NCI-H1105 treated with DMSO at 0.1 percent for 48 hours (cell line): ENCODE measurements around the gene PLCB1.

ENCODE experiments used
- DNase-seq: peaks from one replicate; lab custom pipeline; 2025; lab: John Stamatoyannopoulos, UW

PLCB1 gene

DNA sequence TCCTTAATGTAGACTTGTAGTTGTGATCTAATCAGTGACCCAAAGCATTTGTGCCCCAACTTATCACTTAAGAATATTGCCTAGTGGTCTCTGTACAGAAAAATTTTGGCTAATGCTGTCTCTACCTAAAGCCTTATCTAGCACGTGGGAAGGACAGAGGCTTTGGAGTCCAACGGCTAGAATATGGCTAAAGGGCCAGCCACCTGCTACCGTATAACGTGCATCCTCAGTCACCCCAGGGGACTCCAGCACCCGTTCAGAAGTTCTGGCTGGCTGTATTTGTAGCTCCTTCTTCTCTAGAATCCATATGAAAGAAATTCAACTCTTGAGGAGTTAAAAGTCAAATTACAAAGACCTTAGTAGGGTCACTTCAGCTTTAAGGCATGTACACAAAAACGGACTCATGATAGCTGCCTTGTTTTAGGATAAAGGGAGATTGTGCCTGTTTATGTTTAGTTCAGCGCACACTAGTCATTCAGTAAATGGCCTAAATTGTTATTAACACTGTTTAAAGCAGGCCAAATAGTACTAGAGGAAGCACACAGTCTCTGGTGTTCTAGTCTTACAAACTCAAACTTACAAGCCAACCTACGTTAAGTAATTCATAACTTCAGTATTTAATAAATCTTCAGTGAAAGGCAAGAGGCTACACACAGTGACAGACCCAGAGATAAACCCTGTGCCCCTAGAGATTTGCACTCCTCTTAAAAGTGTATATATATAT, 529.3 kb downstream of the PLCB1 start:
- DNase-seq = peak; percentile 36

DNA sequence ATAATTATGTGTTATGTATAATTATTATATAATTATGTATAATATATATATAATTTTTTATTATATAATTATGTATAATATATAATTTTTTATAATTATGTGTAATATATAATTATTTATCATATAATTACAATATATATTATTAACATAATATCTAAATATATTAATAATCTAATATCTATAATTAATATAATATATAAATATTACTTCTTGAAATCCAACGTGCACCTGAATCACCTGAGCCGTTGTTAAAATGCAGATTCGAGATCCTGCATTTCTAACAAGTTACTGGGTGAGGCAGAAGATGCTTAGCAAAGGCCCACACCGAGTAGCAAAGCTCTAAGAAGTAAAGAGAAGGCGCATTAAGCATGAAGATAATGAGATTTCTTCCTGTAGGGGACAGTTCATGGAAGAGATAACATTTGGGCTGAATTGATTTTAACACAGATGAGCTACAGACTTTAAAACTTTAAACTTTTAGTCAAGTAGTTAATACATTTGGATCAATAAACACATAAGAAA, 530.4 kb downstream of the PLCB1 start:
- no peak for DNase-seq

DNA sequence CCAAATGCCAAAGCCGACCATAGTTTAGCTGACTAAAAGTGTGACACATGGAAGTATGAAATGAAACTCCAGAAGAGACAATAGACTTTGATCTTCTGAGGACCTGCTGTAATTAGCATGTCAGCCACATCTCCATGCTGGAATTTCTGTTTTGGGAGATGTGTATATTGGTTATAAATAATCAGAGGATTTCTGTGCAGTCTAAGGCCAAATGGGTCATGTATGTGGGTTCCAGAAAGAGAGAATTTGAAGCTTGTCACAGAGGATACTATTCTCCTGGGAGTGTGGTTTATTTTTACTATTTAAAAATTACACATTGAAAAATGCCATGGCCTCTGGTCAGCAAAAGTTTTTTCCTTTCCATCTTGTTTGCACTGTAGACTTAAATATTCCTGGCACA, 531.4 kb downstream of the PLCB1 start:
- no peak for DNase-seq

DNA sequence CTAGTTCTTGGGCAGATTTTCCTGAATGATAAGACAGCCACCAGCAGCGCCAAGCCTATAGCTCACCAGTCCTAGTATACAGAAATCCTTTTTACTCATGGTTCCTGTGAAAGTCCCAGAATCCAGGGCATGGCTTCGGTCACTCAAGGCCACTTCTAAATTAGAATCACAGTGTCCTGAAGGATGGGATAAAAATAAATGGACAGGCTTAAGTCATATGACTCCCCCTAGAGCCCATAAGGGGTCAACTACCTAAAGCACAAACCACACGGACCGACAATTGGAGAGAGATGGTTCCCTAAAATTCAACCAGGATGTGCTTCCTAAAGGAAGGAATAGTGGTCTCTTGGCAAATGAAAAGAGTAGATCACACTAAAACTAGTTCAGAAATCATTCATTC, 532.7 kb downstream of the PLCB1 start:
- DNase-seq = no peak

DNA sequence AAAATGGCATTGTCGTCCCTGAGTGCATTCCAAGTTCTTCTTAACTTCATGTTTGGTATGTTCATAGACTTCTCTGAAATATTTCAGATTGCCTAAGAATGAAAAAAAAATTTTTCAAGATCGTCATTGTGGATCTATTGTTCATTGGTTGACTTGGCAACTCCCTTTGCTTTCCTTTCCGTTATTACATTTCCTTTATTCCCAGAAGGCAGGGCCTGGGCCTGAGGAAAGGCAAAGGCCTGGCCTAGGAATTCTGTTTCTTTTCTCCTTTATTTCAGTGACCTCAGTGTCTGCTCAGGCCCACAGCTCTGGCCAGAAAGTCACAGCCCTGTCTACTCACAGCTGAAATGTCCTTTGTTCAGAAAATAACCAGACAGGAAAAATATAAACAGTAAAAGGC, 535.2 kb downstream of the PLCB1 start:
- no peak for DNase-seq

DNA sequence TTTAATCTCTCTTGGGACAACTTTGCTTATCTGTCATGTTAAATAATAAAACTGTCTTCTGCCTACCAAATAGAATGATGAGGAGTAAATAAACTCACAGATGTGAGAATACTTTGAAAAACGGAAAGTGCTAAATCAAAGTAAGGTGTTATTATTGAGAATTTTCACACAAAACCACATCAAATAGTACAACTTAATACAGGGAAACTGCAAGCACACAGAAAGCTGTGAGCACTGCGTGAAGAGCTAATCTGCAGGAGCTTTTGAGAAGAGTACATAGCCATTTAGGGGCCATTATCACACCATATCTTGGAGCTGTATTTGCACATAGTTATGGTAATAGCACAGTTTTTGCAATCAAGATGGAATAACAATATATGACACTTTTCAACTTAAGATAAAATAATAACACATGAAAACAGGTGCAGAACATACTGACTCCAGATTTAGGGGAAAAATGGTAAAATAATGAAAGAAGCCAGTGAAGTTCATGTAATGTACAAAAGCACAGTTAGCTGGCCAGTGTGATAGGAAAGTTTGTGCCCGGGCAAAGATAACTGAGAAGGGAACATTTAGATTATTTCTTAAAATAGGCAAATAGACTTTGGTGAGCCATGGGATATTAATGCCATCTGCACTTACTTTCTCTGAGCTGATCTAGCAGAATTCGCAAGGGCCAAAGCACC, 538.3 kb downstream of the PLCB1 start:
- DNase-seq = no peak

DNA sequence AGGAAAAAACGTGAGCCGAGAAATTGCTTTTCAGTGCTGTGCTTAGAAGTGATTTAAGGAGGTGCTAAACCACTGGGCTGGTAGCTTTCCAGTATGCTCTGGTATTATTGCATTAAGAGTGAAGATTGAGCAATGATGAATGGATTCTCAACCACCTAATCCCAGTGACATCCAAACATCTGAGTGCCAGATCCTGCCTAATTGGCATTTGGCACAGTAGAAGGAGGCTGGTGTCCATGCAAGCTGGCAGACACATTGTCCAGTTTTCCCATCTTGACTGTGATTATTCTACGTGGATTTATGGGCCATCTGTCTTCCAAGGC, 538.8 kb downstream of the PLCB1 start:
- DNase-seq = no peak

DNA sequence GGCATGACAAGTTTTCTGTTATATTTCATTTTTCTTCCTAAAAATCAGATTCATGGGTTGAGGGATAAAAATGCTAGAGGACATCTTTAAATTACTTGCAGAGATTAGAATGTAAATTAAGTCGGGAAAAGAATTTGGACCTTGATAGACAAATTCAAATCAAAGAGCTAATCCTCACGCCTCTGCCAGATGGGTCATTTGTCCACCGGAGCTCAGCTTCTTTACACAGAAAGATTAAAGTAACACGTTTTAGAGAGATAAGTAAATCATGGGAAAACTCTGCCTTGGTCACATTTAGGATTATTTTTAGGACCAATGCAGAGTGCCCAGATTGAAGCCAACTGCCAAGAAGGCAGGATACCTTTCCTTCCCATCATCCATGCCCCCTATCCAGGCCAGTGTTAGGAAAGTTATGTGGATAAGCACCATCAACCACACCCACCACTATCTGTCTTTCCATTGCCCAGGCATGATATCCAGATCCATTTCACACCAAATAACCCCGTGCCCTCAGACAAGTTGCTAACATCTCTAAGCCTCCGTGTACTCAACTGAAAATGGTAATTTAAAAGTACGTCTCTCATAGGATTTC, 539.4 kb downstream of the PLCB1 start:
- DNase-seq = no peak

DNA sequence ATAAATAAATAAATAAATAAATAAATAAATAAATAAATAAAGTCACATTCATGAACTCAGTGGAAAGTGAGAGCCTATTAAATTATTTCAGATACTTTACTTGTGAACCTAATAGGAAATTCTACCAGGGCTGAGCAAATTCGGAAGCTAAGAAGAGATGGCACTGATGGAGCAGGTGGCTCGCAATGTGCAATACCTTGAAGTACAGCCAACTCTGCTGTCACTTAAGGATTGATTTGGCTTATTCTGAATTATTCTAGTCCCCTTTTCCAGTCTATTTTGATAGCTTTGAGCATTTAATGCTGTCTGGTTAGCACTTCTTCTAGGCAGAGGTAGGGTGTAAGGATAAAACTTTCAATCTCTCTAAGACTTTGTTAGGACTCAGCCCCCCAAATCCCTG, 541.0 kb downstream of the PLCB1 start:
- no peak for DNase-seq

DNA sequence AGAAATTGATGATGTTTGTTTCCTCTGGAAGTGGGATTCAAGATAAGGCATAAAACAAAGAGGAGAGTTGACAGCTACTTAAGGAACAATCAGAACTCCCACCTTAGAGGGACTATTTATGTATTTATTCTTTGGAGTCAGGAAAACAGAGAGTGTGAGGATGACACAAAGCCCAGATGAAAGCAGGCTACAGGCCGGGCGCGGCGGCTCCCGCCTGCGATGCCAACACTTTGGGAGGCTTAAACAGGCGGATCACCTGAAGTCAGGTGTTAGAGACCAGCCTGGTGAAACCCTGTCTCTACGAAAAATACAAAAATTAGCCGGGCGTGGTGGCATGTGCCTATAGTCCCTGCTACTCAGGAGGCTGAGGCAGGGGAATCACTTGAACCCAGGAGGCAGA, 543.8 kb downstream of the PLCB1 start:
- DNase-seq = no peak

DNA sequence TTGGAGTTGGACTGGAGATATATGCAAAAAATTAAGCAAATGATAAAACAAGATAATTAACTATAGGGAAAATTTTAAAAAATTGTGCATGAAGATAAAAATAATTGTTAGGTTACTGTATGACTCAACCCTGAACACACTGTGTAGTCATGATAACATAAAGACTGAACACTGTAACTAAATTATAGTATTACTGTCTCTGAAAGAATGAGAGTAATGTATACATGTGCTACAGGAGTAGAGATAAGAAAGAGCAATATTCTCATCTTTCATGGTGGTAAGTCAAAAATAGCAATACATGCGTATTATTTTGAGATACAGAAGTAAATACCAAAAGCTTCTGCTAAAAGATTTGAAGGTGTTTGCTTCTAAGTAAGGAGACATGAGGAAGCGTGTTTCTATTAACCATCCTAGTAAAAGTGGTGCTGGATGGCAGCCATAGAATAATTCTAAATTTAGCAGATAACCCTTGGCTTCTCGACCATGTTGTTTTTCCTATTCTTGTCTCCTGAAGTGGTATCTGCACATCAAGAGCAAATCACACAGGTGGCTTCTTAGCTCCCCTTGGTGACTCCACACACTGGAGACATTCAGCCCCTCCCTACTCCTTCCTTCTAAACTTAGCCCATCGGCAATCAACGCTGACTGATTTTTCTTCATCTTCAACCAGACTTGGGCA, 546.2 kb downstream of the PLCB1 start:
- DNase-seq = no peak

DNA sequence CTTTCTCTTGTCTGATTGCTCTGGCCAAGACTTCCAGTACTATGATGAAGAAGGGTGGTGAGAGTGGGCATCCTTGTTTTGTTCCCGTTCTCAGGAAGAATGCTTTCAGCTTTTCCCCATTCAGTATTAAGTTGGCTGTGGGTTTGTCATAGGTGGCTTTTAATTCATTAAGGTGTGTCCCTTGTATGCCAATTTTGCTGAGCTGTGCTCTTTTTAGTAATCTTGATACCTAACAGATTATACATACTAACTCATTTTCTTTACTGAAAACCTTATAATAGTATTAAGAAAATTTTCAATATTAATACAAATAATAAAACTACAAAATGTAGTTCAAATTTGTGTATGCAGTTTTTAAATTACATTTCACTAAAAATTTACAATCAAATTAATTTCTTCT, 557.3 kb downstream of the PLCB1 start:
- DNase-seq = no peak

DNA sequence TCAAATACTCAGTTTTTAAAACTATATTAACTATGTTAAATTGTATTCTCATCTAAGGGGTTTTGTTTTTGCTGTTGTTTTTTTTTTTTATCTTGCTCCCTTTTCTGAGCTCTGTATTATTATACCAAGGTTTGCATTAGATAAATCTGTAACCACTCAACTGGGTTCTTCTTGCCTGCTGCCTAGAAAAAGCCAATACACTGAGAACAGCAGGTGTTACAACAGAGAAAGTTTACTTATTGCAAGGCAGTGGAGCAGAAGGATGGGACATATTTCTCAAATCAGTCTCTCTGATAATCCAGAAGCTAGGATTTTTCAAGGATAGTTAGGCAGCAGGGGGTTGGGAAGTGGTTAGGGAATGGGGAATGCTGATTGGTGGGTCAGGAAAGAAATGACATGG, 558.0 kb downstream of the PLCB1 start:
- no peak for DNase-seq

DNA sequence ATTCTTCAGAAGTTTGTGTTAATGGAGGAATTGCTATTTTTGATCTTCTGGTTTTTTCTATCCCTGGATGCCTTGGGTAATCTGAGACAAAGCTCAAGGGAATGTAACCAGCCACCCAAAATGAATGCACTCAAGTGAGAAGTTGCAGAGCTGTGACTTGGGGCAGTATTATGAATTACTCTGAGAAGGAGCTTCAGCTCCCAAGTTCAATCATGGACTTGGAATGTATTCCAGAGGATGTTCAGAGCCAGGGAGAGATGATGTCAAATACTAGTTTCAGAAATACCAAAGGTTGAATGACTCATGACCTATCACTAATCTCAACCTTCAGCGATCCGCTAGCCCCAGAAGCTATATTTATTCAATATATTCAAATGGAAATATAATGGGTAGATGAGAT, 561.6 kb downstream of the PLCB1 start:
- no peak for DNase-seq

DNA sequence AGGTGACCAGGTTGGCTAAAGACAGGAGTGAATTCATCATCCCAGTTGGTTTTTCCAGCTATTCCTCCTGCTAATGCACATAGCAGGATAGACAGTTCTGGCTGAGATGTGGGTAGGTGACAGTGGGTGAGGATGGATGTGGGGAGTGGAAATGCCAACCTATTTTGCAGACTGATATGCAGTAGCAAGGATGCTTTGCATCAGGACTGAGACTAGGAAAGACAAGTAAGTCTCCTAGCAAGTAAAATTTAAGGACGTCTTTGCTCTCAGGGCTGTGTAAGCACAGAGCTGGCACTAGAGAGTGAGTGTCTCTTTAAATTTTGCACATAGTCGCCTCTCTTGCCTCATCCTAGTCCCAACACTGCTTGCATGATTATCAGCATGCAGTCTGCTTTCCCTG, 568.7 kb downstream of the PLCB1 start:
- no peak for DNase-seq

DNA sequence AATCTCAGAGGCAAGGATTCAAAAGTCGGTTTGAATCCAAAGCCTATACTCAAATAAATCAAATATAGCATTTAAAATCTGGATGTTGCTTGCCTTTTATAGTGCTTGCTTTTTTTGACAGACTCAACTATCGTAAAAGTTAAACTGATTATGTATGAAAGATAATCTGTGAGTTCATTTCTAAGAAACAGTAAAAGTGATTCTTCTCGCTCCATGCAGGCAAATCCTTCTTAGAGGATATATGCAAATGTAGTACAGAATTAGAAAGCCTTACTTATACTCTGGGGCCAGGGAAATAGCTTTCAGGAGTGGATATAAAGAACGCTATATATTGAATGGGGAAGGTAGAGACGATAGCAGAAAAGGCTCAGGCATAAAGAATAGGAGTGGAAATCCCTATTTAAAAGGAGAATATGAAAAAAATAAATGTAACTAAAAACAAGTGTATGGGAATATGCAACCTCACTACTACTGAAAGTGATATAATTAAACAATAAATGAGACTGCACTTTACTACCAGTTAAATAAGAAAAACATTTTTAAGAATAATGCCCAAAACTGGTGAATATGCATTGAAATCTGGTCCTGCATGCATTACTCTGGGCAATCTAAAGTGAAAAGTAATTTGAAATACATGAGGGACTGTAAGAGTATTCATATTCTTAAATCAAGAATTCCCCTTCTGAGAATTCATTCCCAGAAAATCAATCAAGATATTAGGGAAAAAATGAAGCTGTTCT, 575.1 kb downstream of the PLCB1 start:
- DNase-seq = no peak

DNA sequence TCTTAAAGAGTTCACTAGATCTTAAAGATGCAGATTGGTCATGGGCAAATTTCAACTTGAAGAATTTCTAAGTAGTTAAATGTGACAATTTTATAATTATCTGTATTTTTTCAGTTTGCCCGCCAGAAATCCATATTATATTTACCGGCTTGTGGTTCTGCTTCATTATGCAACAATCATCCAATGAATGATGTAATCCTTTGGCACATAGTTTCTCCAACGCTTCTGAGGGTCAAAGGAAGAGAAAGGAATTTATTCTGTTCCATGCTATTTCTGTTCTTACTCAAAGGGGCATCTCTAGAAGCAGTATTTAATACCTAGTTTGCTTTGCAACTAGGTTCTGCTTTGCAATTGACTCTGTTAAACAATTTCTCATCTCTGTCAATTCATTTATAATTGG, 577.6 kb downstream of the PLCB1 start:
- no peak for DNase-seq

DNA sequence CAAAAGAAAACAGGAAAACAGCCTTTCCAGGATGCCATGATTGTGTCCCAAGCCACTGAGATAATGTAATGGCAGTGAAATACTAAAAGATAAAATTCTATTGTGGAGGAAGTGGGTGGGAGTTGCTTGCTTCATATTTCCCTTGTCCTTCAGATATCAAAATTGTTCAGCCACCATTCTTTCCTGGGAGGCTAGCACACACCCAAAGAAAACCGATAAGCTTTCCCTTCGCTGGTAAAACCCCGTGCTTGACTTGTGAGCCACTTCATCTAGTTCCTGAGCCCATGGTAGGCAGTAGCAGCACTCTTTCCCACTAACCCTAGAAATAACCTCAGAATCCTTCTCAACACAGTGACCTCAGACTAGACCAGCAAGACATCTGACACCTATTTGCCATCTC, 579.4 kb downstream of the PLCB1 start:
- no peak for DNase-seq

DNA sequence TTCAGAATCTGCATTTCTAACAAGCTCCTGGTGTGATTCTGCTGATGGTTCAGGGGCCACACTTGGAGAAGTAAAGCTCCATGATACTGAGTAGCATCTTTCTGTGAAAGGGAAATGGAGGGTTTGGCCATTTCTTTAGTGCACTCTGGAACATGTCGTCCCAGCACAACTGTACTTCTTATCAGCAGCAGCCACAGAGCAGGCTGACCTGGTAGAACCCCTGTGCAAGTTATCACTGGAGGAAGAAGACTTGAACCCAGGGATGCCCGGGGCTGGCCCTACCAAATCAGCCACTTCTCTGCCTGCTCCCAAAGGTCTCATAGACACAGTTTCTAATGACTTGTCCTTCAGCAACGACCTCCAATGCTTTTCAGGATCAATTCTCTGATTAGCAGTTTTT, 582.1 kb downstream of the PLCB1 start:
- DNase-seq = no peak

DNA sequence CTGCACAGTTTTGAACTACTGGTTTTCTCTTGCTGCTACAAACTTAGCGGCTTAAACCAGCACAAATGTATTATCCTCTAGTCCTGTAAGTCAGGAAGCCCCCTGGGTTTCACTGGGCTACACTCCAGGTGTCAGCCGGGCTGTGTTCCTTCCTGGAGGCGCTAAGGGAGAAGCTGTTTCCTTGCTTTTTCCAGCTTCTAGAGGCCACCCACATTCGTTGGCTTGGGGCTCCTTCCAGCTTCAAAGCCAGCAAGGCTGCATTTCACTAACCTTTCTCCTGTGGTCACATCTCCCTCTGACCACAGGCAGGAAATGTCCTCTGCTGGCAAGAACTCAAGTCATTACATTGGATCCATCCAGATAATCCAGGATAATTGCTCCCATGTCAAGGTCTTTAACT, 586.2 kb downstream of the PLCB1 start:
- DNase-seq = no peak

DNA sequence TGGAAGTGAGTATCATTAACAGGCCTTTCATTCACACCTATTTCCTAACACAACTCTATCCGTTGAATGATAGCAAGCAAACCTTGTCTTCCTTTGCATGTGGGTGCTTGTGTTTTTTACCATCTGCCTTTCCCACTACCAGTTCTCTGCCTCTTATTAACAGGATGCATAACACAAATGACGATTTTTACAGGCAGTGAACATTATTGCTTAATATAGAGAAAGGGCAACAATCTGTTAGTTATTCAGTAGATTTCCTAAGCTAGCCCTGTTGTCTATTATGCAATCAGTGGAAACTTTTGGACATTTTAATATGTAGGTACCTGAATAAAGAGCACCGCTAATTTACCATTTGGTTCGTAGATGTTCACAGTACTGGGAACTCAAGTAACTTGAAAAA, 588.0 kb downstream of the PLCB1 start:
- peak; percentile 24 for DNase-seq

DNA sequence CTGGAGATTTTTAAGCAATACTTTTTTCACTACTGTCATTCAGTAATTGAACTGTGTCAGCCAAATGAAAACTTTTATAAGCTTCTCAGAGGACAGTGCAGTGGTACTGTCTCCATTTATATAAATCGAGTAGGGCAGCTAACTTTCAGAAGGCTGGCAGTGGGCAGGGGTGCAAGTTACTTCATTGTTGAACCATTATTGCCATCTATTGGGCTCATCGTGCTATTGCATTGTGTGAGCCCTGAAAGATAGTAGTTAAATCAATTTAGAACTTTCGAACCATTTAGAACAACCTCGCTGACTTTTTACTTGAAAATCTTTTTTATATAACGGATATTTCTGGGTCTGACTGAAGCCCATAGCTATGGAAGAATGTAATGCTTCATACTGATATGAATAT, 589.0 kb downstream of the PLCB1 start:
- peak; percentile 78 for DNase-seq
